ENCODE results near the gene GPC6. TPM values are rescaled to one million over a fixed set of nuclear protein-coding genes. Genes with fewer than 3 reads are reported as not detected.

The GPC6 gene
- total RNA-seq, 1 experiment from 2014 or later = not detected

DNA sequence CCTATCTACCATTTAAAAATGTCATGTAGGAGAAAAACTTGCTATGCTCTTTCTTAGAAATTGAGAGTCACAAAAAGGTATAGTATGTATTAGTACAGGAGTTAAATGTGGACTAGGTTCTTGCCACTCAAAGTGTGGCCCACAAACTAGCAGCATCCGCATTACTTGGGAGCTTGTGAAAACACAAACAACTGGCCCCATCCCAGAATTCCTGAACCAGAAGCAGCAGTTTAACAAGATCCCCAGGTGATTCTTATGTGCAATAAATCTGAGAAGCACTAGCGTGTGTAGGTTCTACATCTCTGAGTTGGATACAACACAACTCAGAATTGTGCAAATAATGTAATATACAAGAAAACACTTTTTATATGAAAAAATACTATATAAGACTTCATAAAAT lies 927.0 kb downstream of the GPC6 start:
- DNase-seq (ENCODE audit: low spot score) = no peak

GRCh38 chr13:94154367-94154766 lies 927.8 kb downstream of the GPC6 start:
- no peak for DNase-seq (ENCODE audit: low spot score)

DNA sequence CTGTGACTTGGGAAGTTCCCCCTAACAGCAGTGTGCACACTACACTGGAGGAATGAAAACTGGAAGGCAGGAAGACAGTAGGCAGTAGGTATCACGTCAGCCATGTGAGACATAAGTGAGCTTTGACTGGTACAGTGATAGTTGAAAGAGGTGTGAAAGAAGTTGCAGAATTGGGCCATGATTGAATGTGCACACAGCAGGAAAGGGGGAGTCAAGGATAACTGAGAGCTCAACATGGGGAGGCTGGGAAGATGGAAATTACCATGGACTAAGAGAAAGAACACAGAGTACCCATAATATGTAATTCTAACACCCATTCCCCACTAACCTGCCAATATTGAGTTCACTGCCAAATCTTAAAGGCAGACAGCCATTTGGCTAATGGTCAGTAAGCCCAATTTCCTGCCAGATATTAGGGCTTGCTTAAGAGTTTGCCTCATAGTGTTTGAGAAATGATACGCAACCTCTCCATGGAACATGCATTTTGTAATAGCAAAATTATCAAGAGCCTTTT lies 931.2 kb downstream of the GPC6 start:
- DNase-seq (ENCODE audit: low spot score) = no peak

DNA sequence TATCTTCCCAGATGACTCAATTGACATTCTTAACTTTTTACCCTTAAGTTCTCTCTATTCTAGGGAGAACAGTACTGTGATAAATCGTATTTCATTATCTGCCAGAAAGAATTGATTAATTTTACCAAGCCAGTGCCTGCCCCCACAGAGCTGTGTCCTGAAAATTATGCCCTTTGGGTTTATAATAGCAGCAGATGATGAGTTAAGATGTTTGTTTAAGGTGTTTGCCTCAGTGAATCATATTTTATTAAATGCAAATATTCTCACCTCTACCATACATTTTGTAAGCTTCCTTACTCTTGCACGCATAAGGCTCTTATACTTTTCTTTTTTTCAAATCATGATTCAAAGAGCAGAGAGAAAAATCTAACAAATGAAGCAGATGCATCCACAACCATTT lies 934.3 kb downstream of the GPC6 start:
- no peak for DNase-seq (ENCODE audit: low spot score)

DNA sequence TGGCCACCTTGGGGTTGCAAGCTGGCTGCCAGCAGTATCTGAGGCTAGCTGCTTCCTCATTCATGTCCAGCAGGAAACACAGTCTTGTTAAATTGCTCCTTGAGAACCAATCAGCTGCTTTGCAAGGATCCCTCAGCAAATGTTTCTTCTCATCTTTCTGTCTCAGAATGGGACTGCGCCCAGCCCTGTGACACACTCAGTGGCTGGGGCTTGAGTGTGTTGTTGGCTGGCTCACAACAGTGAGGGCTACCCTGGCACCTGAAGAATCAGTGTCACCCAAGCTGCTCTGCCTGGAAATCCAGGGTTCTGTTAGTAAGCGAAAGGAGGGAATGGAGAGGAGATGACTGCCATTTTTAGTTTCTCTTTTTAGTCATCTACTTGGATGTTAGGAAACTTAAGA lies 935.7 kb downstream of the GPC6 start:
- no peak for DNase-seq (ENCODE audit: low spot score)

- DNase-seq (ENCODE audit: low spot score) = no peak
These were observed 936.9 kb downstream of the GPC6 start for GRCh38 chr13:94163535-94163934.

- no peak for DNase-seq (ENCODE audit: low spot score)
These were observed 942.3 kb downstream of the GPC6 start for GRCh38 chr13:94168783-94169453.

- DNase-seq (ENCODE audit: low spot score) = no peak
These were observed 943.0 kb downstream of the GPC6 start for GRCh38 chr13:94169454-94170144.

- no peak for DNase-seq (ENCODE audit: low spot score)
These were observed 943.6 kb downstream of the GPC6 start for GRCh38 chr13:94170145-94170571.

- no peak for DNase-seq (ENCODE audit: low spot score)
These were observed 945.8 kb downstream of the GPC6 start for GRCh38 chr13:94172416-94172815.

DNA sequence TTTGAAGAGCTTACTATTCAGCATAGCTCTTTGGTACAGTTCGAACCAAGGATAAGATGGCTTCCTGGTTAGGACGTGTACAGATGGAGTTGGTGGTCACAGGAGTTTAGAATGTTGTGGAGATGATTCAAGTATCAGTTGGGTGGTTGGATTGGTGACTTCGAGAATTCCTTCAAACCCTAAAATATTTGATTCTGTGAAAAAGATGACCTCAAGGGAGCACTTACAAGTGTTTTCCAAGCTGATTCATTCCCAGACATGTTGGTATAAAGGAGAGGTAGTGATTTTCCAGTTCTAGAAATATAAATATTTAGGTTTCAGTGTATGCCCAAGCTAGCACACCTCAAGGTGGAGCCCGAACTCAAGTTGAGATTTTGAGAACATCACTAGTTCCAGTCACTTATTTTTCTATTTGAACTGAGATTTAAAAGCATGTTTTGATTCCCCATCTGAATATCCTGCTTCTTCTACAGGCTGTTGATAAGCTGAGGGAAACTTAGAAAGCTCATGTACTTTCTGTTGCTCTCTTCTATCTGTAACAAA lies 946.8 kb downstream of the GPC6 start:
- no peak for DNase-seq (ENCODE audit: low spot score)

- no peak for DNase-seq (ENCODE audit: low spot score)
These were observed 947.4 kb downstream of the GPC6 start for GRCh38 chr13:94174009-94174408.

GRCh38 chr13:94175076-94175475 lies 948.5 kb downstream of the GPC6 start:
- DNase-seq (ENCODE audit: low spot score) = no peak

DNA sequence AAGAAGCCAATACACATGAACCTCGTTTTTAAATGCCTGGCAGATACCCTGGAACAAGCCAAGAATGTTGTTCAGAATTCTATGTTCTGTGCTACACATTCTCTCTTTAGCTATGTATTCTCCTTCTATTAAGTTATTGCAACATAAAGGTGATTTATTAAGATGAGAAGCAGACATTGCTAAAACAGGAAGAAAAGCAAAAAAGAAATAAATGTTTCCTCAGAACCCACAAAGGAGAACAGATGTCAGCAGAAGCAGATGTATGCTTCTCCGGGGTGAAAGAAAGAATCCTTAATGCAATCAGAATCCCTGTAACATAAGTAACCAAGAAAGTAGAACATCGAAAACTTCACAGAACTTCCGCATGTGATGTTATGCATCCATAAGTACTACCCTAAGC lies 950.0 kb downstream of the GPC6 start:
- DNase-seq (ENCODE audit: low spot score) = no peak

DNA sequence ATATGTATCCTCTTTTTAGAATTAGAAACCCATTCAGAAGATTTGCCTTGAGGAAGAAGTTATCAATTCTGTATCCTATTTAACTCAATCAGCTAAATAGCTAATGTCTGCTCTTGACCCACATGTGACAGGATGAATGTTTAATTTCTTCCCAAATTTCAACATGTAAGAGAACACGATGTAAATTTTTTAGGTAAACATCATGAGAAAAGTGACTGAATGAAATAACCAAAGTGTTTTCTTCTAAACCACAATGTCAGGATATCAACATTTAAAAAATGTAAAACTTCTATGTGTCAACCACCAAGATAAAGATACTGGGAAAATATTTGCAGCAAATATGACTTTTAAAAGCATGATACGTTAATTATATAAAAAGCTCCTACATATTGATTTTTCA lies 950.4 kb downstream of the GPC6 start:
- DNase-seq (ENCODE audit: low spot score) = no peak

DNA sequence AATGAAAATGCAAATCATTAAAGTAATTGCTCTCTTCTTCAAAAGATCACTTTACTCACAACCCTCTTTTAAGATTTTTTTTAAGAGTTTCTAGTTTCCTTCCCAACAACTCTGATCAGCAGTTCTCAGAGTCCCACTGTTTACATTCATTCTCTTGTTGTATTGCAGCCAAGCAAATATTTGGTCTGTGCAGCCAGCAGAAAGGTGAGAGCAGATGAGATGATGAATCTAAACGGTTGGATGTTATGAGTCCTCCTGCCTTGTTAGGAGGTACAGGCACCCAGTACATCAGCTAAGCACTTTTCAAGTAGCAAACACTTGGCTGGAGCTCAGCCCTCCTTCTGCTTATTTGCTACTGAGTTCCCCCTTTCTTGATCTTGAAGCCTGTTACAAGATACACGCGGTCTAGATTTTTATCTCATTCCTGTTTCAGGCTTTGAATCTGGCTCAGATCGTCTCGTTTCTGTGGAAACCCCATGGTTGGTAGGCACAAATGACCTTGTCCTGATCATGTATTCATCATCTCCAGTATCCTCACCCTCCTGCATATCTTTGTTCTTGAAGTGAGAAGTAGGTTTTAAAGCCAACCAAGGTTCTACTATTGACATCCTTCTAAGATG lies 952.1 kb downstream of the GPC6 start:
- DNase-seq (ENCODE audit: low spot score) = no peak

- DNase-seq (ENCODE audit: low spot score) = no peak
These were observed 955.0 kb downstream of the GPC6 start for GRCh38 chr13:94181461-94182107.

GRCh38 chr13:94182185-94182761 lies 955.7 kb downstream of the GPC6 start:
- DNase-seq (ENCODE audit: low spot score) = no peak

GRCh38 chr13:94186470-94186869 lies 959.9 kb downstream of the GPC6 start:
- DNase-seq (ENCODE audit: low spot score) = no peak

DNA sequence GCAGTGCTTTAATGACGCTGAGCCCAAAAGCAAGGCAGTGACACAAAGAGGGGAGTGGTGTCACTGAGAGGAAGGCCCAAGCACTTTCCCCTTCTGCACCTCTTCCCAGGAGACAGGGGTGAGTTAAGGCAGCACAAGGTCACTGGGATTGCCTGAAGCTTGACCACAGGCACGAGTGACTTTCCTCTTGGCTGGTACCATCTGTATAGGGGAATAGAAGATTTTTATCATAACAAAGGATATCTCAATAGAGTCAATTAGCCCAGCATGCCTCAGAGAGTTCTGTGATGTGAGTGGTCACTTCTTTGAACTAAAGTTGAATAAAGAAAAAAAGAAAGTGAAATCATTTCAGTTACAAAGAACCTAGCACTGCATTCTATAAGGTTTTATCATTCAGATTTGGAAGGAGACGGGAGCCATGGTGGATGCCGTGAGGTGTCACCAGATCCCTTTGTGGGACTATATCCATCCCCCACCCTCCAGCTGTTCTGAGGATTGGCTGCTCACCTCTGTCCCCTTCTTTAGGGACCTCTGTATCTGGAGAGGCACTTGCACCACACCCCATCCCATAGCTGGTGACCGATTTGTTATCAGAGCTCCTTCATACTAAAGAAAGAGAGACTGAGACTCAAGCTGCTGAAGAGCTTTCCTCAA lies 961.7 kb downstream of the GPC6 start:
- DNase-seq (ENCODE audit: low spot score) = no peak

GRCh38 chr13:94192431-94192975 lies 965.9 kb downstream of the GPC6 start:
- DNase-seq (ENCODE audit: low spot score) = peak; percentile 66
